HepG2 (cell line): Measurements from ENCODE around the gene MTFP1.

ENCODE experiments used
- ATF7 ChIP-seq, 2 experiments: fragments of 450-650 bp in 1 of 2; sonication (generic) in 1 of 2; formaldehyde crosslinking in 1 of 2; IDR thresholded peaks; 2 replicates each; pipeline versions ENCODE4 v1.4.0 to v1.6.1; 2016 to 2020; ENCODE audit warnings: antibody characterized with exemption in 1 of 2, mild to moderate bottlenecking in 1 of 2, missing genetic modification reagents in 1 of 2
- CEBPB ChIP-seq: IDR thresholded peaks from 2 replicates; pipeline ENCODE4 v1.6.1; 2011; ENCODE audit warnings: low read depth, low read length, improper control_type of control experiment, borderline replicate concordance
- CTCF ChIP-seq: sonication (generic); formaldehyde crosslinking; IDR thresholded peaks from 2 replicates; pipeline ENCODE4 v1.5.0; 2020; ENCODE audit warnings: mild to moderate bottlenecking, missing genetic modification reagents, moderate library complexity
- KLF6 ChIP-seq: IDR thresholded peaks from 2 replicates; pipeline ENCODE4 v1.8.0; 2016; ENCODE audit warnings: missing biosample characterization, missing genetic modification reagents
- NFYB ChIP-seq: sonication (generic); formaldehyde crosslinking; IDR thresholded peaks from 2 replicates; pipeline ENCODE4 v1.4.0; 2020; ENCODE audit warnings: missing genetic modification reagents
- POLR2A ChIP-seq, 2 experiments: IDR thresholded peaks; 2 replicates each; pipeline ENCODE4 v1.6.1; 2011; ENCODE audit warnings: low read depth in 2 of 2, low read length in 2 of 2, mild to moderate bottlenecking in 1 of 2, moderate library complexity in 1 of 2; ENCODE audit not compliant: insufficient read depth in 1 of 2
- POLR2AphosphoS5 ChIP-seq: IDR thresholded peaks from 2 replicates; pipeline ENCODE4 v1.6.1; 2012; ENCODE audit warnings: low read depth, low read length
- RNF2 ChIP-seq: fragments of 450-650 bp; conservative IDR thresholded peaks from 2 replicates; pipeline ENCODE4 v1.6.1; 2016; ENCODE audit warnings: low read depth
- SP1 ChIP-seq, 2 experiments: fragments of 450-650 bp in 1 of 2; sonication (generic) in 1 of 2; formaldehyde crosslinking in 1 of 2; IDR thresholded peaks; 2 replicates each; pipeline versions ENCODE4 v1.4.0 to v1.6.1; 2016 to 2020; ENCODE audit warnings: missing genetic modification reagents in 1 of 2
- ZNF350 ChIP-seq: sonication (generic); formaldehyde crosslinking; IDR thresholded peaks from 2 replicates; pipeline ENCODE4 v1.4.0; 2020; ENCODE audit warnings: mild to moderate bottlenecking, low read depth, missing genetic modification reagents, borderline replicate concordance
- TF ChIP-seq, protein P1 (sequence below): IDR thresholded peaks from 2 replicates; pipeline ENCODE4 v1.6.1; 2016; ENCODE audit warnings: low read depth, control low read depth
- TF ChIP-seq, protein P2 (sequence below): sonication (generic); formaldehyde crosslinking; IDR thresholded peaks from 2 replicates; pipeline ENCODE4 v1.8.1; 2023; ENCODE audit warnings: mild to moderate bottlenecking, inconsistent platforms, moderate library complexity, missing genetic modification reagents, borderline replicate concordance
- TF ChIP-seq, protein P3 (sequence below): IDR thresholded peaks from 2 replicates; pipeline ENCODE4 v1.6.1; 2012; ENCODE audit warnings: low read depth, low read length, improper control_type of control experiment

DNA sequence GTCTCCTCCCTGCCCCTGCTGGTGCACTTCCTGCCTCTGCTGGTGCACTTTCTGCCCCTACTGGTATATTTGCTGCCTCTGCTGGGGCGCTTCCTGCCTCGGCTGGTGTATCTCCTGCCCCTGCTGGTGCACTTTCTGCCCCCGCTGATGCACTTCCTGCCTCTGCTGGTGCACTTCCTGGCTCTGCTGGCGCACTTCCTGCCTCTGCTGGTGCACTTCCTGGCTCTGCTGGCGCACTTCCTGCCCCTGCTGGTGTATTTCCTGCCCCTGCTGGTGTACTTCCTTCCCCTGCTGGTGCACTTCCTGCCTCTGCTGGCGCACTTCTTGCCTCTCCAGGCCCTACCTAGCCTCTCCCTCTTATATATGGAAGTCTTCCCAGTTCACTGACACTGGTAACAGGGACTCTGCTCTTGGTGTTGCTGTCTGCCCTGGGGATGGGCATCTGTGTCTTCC, 10.1 kb downstream of the MTFP1 start:
- no peak for TF ChIP-seq POLR2A (IDR thresholded peaks at IDR 0.05; ENCODE audit: insufficient read depth in 1 of 2, low read depth in 2 of 2, low read length in 2 of 2)
- TF ChIP-seq CEBPB = no peak
- TF ChIP-seq ATF7 (IDR thresholded peaks at IDR 0.05) = no peak
- TF ChIP-seq ATF7 (CRISPR knock-in tag; IDR thresholded peaks at IDR 0.05) = no peak
- TF ChIP-seq KLF6 (CRISPR knock-in tag) = no peak
- TF ChIP-seq POLR2AphosphoS5 = no peak
- TF ChIP-seq, protein P1, sequence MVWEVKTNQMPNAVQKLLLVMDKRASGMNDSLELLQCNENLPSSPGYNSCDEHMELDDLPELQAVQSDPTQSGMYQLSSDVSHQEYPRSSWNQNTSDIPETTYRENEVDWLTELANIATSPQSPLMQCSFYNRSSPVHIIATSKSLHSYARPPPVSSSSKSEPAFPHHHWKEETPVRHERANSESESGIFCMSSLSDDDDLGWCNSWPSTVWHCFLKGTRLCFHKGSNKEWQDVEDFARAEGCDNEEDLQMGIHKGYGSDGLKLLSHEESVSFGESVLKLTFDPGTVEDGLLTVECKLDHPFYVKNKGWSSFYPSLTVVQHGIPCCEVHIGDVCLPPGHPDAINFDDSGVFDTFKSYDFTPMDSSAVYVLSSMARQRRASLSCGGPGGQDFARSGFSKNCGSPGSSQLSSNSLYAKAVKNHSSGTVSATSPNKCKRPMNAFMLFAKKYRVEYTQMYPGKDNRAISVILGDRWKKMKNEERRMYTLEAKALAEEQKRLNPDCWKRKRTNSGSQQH (CRISPR knock-in tag) = no peak
- no peak for TF ChIP-seq SP1 (IDR thresholded peaks at IDR 0.05)
- TF ChIP-seq SP1 (CRISPR knock-in tag; IDR thresholded peaks at IDR 0.05) = no peak
- TF ChIP-seq, protein P2, sequence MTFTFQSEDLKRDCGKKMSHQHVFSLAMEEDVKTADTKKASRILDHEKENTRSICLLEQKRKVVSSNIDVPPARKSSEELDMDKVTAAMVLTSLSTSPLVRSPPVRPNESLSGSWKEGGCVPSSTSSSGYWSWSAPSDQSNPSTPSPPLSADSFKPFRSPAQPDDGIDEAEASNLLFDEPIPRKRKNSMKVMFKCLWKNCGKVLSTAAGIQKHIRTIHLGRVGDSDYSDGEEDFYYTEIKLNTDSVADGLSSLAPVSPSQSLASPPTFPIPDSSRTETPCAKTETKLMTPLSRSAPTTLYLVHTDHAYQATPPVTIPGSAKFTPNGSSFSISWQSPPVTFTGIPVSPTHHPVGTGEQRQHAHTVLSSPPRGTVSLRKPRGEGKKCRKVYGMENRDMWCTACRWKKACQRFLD (CRISPR knock-in tag) = no peak
- no peak for TF ChIP-seq NFYB (CRISPR knock-in tag)
- TF ChIP-seq CTCF (CRISPR knock-in tag) = no peak
- no peak for TF ChIP-seq RNF2
- TF ChIP-seq, protein P3, sequence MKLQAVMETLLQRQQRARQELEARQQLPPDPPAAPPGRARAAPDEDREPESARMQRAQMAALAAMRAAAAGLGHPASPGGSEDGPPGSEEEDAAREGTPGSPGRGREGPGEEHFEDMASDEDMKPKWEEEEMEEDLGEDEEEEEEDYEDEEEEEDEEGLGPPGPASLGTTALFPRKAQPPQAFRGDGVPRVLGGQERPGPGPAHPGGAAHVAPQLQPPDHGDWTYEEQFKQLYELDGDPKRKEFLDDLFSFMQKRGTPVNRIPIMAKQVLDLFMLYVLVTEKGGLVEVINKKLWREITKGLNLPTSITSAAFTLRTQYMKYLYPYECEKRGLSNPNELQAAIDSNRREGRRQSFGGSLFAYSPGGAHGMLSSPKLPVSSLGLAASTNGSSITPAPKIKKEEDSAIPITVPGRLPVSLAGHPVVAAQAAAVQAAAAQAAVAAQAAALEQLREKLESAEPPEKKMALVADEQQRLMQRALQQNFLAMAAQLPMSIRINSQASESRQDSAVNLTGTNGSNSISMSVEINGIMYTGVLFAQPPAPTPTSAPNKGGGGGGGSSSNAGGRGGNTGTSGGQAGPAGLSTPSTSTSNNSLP = no peak
- no peak for TF ChIP-seq ZNF350
